NCI-H345 treated with DMSO at 0.1 percent for 48 hours (cell line): ENCODE data around the gene ARMC6.
"Not testable (repeated sequence)": the region's sequence is repeated elsewhere in the genome, so short reads cannot be mapped to it uniquely, and the experiment has no call there.

Experiments used
- DNase-seq: peaks from one replicate; lab custom pipeline; 2025; ENCODE audit not compliant: unreplicated experiment; lab: John Stamatoyannopoulos, UW

Gene ARMC6

DNA sequence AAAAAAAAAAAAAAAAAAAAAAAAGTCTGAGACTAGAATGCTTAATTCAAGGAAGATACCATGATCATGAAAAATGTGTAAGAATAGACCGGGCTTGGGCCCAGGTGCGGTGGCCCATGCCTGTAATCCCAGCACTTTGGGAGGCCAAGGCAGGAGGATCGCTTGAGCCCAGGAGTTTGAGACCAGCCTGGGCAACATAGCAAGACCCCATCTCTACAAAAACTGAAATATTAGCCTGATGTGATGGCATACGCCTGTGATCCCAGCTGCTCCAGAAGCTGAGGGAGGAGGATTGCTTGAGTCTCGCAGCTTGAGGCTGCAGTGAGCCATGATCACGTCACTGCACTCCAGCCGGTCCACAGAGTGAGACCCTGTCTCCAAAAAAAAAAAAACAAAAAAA is 73.5 kb downstream of the ARMC6 start:
- DNase-seq = not testable (repeated sequence)

DNA sequence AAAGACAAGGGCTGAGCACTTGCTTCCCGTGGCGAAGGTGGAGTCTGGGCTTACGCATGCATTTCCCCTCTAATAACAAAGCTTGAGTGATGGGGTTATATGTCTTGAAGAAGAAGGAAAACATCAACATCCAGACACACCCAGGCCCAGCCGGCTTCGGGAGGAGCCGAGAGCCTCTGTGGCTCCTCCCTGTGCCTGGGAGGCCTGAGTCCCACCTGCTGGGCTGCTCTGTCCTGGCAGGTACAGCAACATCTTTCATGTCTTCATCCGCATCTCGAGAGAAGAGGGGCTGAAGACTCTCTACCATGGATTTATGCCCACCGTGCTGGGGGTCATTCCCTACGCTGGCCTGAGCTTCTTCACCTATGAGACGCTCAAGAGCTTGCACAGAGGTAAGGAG is 74.3 kb downstream of the ARMC6 start:
- no peak for DNase-seq
